COLO829 (cell line): Measurements from ENCODE around the gene PODXL2.
A peak's percentile ranks its signal among the peaks of the same experiment; 100 is the strongest.

Experiments
- DNase-seq: peaks from one replicate; pipeline ENCODE4 v3.0.0; 2012; ENCODE audit warnings: low spot score

PODXL2 gene

DNA sequence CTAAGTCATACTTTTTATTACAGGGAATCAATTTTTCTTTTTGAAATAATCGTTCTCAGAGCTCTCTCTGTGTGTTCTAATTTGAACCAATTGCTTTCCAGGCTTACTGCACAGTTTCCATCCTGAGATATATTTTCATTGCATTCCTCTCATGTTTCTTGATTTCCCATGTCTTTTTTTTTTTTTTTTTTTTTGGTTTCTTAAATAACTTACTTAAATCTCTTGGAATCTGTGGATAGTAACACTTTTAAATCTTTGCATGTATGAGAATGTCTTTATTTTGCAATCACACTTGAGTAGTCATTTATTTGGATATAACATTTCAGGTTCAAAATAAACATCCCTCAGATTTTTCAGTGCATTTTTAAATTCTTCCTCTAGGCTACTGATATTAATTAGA is 29.2 kb downstream of the PODXL2 start:
- no peak for DNase-seq

GRCh38 chr3:127660621-127661251 is 31.8 kb downstream of the PODXL2 start:
- no peak for DNase-seq

GRCh38 chr3:127661600-127661999 is 32.6 kb downstream of the PODXL2 start:
- no peak for DNase-seq

- DNase-seq = no peak
Measured at GRCh38 chr3:127662001-127662469, 33.0 kb downstream of the PODXL2 start.

DNA sequence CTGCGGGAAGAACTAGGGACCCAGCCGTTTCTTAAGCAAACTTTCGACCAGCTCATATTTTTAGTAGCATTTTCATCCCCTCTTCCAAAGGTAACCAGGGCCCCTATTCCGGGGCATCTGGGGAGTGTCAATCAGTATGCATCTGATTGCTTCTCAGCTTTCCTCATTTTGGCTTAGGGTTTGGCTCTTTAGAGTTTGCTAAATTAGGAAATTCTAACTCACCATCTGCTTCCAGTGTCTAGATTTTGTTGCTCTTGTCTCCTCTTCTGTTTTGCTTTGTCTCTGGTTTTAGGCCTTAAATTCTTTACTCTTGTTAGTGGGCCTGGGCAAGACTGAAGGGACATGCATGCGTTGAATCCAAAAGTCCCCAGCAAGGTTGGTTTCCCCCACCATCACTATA is 34.2 kb downstream of the PODXL2 start:
- no peak for DNase-seq

GRCh38 chr3:127665165-127665564 is 36.2 kb downstream of the PODXL2 start:
- no peak for DNase-seq

GRCh38 chr3:127665586-127665985 is 36.6 kb downstream of the PODXL2 start:
- no peak for DNase-seq

DNA sequence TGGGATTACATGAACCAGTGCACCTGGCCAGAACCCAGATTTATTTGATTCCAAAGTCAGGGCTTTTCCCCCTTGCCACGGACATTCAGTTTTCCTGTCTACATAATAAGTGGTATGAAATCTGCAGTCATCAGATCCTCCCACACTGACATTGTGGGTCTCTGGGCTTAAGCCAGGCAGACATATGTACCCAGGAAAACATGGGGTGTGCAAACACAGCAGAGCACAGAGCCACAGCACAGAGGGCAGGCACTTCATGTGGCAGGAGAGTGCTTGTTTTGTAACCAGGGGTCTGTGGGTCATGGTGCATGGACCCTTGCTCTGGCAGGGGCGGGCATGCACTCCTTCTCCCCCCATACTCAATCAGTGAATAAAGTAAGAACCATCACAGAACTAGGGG is 37.7 kb downstream of the PODXL2 start:
- DNase-seq = no peak

- no peak for DNase-seq
Measured at GRCh38 chr3:127667119-127667681, 38.2 kb downstream of the PODXL2 start.

- no peak for DNase-seq
Measured at GRCh38 chr3:127668906-127669305, 39.9 kb downstream of the PODXL2 start.

GRCh38 chr3:127669541-127670228 is 40.7 kb downstream of the PODXL2 start:
- no peak for DNase-seq

DNA sequence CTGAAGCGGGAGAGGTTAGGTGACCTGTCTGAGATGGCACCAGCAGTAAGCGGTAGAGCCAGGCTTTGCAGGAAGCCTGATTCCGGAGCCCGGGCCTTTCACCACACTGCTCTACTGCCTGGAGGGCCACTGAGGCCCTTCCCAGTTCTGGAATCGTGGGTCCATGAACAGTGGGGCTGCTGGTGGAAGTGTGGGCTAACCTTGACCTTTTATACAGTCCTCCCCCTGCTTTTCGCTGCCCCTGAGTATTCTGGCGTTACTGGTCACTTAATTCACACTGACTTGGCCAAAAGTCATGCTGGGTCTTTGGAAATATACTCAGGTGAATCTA is 41.2 kb downstream of the PODXL2 start:
- no peak for DNase-seq

DNA sequence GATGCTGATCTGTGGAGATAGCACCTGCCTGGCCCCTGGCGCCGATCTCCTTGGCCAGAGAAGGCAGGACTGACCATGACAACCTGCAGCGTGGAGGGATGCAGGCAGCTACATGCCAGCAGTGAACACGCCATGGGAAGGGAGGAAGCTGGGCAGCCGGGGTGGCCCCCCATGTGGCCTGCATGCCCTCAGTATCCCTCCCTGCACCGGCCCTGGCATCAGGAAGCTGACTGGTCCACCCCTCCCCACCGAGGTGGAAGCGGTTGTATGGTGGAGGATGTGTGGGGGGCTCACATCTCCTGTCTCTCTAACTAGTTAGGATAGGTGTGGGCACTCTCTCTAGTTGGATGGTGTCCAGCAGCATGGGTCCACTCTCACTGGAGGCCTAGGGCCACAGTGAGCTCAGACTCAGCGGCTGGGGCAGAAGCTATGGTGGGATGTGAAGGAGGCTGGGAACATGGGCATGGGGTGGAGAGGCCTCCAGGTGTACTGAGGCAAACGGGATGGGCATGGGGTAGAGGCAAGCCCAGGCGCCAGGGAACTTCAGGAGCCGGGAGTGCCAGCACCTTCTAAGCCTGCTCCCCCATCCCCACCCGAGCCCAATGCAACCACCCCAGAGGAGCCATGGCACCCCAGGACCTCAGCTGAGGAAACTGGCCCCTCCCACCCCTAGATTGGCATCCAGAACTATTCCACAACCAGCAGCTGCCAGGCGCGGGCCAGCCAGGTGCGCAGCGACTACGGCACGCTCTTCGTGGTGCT is 42.0 kb downstream of the PODXL2 start:
- DNase-seq = no peak

GRCh38 chr3:127671523-127672428 is 42.8 kb downstream of the PODXL2 start:
- DNase-seq = no peak

DNA sequence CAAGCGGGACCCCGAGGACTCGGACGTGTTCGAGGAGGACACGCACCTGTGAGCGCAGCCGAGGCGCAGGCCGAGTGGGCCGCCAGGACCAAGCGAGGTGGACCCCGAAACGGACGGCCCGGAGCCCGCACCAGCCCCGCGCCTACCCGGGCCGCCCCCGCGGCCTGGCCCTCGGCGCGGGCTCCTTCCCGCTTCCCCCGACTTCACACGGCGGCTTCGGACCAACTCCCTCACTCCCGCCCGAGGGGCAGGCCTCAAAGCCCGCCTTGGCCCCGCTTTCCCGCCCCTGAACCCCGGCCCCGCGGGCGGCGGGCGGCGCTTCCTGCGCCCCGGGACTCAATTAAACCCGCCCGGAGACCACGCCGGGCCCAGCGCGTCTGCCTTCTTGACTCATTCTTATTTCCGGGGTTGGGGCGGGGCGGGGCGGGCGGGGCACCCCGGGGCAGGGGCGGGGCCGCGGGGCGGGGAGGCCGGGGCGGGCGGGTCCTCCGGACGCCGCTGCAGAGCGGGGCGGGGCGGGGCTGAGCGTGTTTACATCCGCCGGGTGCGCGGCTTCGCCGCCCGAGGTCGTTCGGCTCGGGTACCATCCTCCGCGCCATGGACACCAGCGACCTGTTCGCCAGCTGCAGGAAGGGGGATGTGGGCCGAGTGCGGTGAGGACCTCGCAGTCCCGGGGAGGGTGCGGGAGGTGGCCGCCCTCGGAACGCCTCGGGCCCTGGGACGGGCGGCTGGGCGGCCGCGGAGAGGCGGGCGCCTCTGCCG is 43.6 kb downstream of the PODXL2 start, which contains the start of gene ABTB1:
ABTB1 (plus strand) TSS at position 524 of the 762 bp plus-strand sequence; CDS start at position 598, 74 bp downstream.
- peak; percentile 86 for DNase-seq

GRCh38 chr3:127673191-127674100 is 44.5 kb downstream of the PODXL2 start:
- DNase-seq = peak; percentile 22

DNA sequence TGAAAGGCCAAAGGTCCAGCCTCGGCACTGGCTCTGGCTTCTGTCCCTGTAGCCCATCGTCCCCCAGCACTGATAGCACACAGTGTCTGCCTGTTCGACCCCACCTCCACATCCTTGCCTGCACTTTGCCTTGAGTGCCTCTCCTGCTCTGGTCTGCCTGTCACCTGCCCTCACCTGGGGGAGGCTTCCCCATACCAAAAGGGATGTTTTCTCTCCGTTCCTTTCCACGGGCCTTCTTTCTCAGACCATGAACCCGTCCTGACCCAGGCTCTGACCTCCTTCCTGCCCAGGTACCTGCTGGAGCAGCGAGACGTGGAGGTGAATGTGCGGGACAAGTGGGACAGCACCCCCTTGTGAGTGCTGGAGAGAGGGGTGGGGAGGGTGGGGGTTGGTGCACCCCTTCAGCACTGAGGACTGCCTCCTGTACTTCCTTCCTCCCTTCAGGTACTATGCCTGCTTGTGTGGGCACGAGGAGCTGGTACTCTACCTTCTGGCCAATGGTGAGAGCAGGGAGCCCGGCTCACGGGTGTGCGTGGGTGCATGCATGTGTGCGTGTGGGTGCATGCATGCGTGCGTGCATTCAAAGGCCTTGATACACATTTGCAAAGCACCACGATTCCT is 45.2 kb downstream of the PODXL2 start:
- DNase-seq = no peak

DNA sequence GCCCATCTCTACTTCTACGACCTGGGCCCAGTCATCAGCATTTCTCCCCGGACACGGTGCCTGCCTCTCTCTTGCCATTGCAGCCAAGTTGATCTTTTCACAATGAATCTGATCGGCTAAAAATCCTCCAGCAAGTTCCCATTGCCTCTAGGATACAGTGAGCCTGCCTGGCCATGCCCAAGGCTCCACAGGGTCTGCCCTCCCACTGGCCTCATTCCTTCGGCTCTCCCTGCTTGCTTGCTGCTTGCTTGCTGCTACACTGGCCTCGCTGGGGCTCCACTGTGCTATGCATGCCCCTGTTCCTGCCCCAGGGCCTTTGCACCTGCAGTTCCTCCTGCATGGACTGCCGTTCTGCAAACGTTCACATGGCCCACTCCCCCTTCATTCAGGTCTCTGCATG is 45.8 kb downstream of the PODXL2 start:
- DNase-seq = no peak

GRCh38 chr3:127675651-127676391 is 46.8 kb downstream of the PODXL2 start:
- no peak for DNase-seq
